COLO668 (cell line): ENCODE results near the gene PLCE1.

Source experiments
- DNase-seq: peaks from one replicate; lab custom pipeline; 2025; ENCODE audit not compliant: unreplicated experiment; lab: John Stamatoyannopoulos, UW

PLCE1 gene

GRCh38 chr10:93993414-93993781 is 333 bp upstream of the PLCE1 start:
- no peak for DNase-seq

GRCh38 chr10:93994438-93994801 is 689 bp downstream of the PLCE1 start:
- no peak for DNase-seq

GRCh38 chr10:93995182-93995581 is 1.5 kb downstream of the PLCE1 start:
- no peak for DNase-seq

GRCh38 chr10:93995598-93996271 is 2.0 kb downstream of the PLCE1 start:
- DNase-seq, result no peak

GRCh38 chr10:93996551-93996950 is 2.8 kb downstream of the PLCE1 start:
- no peak for DNase-seq

GRCh38 chr10:93997546-93997945 is 3.8 kb downstream of the PLCE1 start:
- DNase-seq, result no peak

GRCh38 chr10:93999401-93999851 is 5.7 kb downstream of the PLCE1 start:
- no peak for DNase-seq

GRCh38 chr10:94000638-94001415 is 7.1 kb downstream of the PLCE1 start:
- no peak for DNase-seq

GRCh38 chr10:94001416-94001810 is 7.7 kb downstream of the PLCE1 start:
- no peak for DNase-seq

GRCh38 chr10:94002156-94002555 is 8.4 kb downstream of the PLCE1 start:
- DNase-seq, result no peak

- no peak for DNase-seq
Observed at GRCh38 chr10:94003488-94003887, 9.8 kb downstream of the PLCE1 start.

- DNase-seq, result no peak
Observed at GRCh38 chr10:94005050-94005449, 11.3 kb downstream of the PLCE1 start.

- DNase-seq, result no peak
Observed at GRCh38 chr10:94006591-94007550, 13.1 kb downstream of the PLCE1 start.

- DNase-seq, result no peak
Observed at GRCh38 chr10:94008526-94008925, 14.8 kb downstream of the PLCE1 start.

GRCh38 chr10:94010116-94010515 is 16.4 kb downstream of the PLCE1 start:
- DNase-seq, result no peak

- no peak for DNase-seq
Observed at GRCh38 chr10:94010886-94011285, 17.2 kb downstream of the PLCE1 start.

- DNase-seq, result no peak
Observed at GRCh38 chr10:94011296-94011695, 17.6 kb downstream of the PLCE1 start.

- no peak for DNase-seq
Observed at GRCh38 chr10:94012834-94013233, 19.1 kb downstream of the PLCE1 start.

- no peak for DNase-seq
Observed at GRCh38 chr10:94013331-94013760, 19.6 kb downstream of the PLCE1 start.

- no peak for DNase-seq
Observed at GRCh38 chr10:94014304-94014703, 20.6 kb downstream of the PLCE1 start.
